PC-9 (cell line): ENCODE results near the gene TENT5C.

Source experiments
- EZH2 ChIP-seq: fragments of 200-600 bp; sonication (generic); IDR thresholded peaks from 2 replicates; pipeline ENCODE4 v1.8.0; 2017; ENCODE audit warnings: antibody characterized with exemption, low read depth
- TF ChIP-seq, protein P1 (sequence below): fragments of 200-600 bp; sonication (generic); conservative IDR thresholded peaks from 2 replicates; pipeline ENCODE4 v1.6.1; 2017; ENCODE audit warnings: mixed run types, antibody characterized with exemption, mild to moderate bottlenecking, moderate library complexity

DNA sequence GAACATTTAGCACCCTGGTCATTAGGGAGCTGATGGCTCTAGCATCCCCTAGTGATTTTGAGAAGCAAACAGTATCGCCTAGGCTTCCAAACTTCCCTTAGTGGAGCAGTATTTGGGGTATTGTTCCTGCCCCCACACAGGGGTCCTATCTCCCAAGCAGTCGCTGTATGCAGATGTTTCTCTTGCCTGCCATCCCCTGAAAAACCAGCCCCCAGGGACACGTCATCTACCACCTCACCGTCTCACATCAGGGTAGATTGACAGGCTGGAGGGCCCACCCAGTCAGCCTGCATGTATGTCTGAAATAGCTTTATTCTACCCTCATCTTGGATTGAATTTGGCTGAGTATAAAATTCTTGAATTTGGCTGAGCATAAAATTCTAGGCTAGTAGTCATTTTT lies 33.9 kb downstream of the TENT5C start:
- TF ChIP-seq, protein P1, sequence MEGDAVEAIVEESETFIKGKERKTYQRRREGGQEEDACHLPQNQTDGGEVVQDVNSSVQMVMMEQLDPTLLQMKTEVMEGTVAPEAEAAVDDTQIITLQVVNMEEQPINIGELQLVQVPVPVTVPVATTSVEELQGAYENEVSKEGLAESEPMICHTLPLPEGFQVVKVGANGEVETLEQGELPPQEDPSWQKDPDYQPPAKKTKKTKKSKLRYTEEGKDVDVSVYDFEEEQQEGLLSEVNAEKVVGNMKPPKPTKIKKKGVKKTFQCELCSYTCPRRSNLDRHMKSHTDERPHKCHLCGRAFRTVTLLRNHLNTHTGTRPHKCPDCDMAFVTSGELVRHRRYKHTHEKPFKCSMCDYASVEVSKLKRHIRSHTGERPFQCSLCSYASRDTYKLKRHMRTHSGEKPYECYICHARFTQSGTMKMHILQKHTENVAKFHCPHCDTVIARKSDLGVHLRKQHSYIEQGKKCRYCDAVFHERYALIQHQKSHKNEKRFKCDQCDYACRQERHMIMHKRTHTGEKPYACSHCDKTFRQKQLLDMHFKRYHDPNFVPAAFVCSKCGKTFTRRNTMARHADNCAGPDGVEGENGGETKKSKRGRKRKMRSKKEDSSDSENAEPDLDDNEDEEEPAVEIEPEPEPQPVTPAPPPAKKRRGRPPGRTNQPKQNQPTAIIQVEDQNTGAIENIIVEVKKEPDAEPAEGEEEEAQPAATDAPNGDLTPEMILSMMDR: no peak
- no peak for TF ChIP-seq EZH2
